ENCODE data around the gene WDR31. TPM values are rescaled to one million over a fixed set of nuclear protein-coding genes. Genes with fewer than 3 reads are reported as not detected.

WDR31 gene
- total and polyA plus RNA-seq, 2 of the 4 experiments (the other 2 are of a cell fraction) = 0.29 to 0.36 TPM

- no TSS peak for BruUV-seq (replicated peaks)
- no peak overlapping the region for H3K56ac ChIP-seq (ENCODE audit: extremely low read depth, insufficient read depth, low read length)
- no peak overlapping the region for H4K91ac ChIP-seq (ENCODE audit: insufficient read depth, low read depth, low read length)
- no peak overlapping the region for H2BK5ac ChIP-seq (ENCODE audit: low read depth, low read length, poor library complexity, severe bottlenecking)
- WGBS, 2 experiments (ENCODE audit: extremely low coverage in 2 of 2, insufficient read length in 1 of 2) = no CpG with 5 or more reads among the region's 2 CpGs
- H3K9me1 ChIP-seq (ENCODE audit: insufficient read depth, low read length) = peaks cover 10% of the 10 kb centered on the region
- intact Hi-C loops (cut with micrococcal nuclease) = no loop called here
- no peak overlapping the region for H2BK15ac ChIP-seq (ENCODE audit: low read depth, low read length)
- no peak for TF ChIP-seq SMC3 (IDR thresholded peaks at IDR 0.05; ENCODE audit: low read depth, low read length)
- TF ChIP-seq, protein P1, sequence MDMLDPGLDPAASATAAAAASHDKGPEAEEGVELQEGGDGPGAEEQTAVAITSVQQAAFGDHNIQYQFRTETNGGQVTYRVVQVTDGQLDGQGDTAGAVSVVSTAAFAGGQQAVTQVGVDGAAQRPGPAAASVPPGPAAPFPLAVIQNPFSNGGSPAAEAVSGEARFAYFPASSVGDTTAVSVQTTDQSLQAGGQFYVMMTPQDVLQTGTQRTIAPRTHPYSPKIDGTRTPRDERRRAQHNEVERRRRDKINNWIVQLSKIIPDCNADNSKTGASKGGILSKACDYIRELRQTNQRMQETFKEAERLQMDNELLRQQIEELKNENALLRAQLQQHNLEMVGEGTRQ (IDR thresholded peaks at IDR 0.05; ENCODE audit: low read depth, low read length) = no peak
- TF ChIP-seq NFE2L2 (IDR thresholded peaks at IDR 0.05; ENCODE audit: low read depth, low read length) = no peak
- no peak for TF ChIP-seq MXI1 (IDR thresholded peaks at IDR 0.05; ENCODE audit: borderline replicate concordance, low read depth, low read length)
- TF ChIP-seq RCOR1 (IDR thresholded peaks at IDR 0.05; ENCODE audit: insufficient replicate concordance, low read length) = no peak
- TF ChIP-seq MAFK (IDR thresholded peaks at IDR 0.05; ENCODE audit: low read depth, low read length) = no peak
- TF ChIP-seq, protein P2, sequence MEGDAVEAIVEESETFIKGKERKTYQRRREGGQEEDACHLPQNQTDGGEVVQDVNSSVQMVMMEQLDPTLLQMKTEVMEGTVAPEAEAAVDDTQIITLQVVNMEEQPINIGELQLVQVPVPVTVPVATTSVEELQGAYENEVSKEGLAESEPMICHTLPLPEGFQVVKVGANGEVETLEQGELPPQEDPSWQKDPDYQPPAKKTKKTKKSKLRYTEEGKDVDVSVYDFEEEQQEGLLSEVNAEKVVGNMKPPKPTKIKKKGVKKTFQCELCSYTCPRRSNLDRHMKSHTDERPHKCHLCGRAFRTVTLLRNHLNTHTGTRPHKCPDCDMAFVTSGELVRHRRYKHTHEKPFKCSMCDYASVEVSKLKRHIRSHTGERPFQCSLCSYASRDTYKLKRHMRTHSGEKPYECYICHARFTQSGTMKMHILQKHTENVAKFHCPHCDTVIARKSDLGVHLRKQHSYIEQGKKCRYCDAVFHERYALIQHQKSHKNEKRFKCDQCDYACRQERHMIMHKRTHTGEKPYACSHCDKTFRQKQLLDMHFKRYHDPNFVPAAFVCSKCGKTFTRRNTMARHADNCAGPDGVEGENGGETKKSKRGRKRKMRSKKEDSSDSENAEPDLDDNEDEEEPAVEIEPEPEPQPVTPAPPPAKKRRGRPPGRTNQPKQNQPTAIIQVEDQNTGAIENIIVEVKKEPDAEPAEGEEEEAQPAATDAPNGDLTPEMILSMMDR (conservative IDR thresholded peaks at IDR 0.05; ENCODE audit: low read depth, low read length) = no peak
- no peak for TF ChIP-seq CEBPB (IDR thresholded peaks at IDR 0.05; ENCODE audit: low read depth, low read length)
- TF ChIP-seq FOS (IDR thresholded peaks at IDR 0.05; ENCODE audit: low read depth, low read length) = no peak
- no peak for TF ChIP-seq POLR2A (IDR thresholded peaks at IDR 0.05; ENCODE audit: low read depth, low read length)
- no peak for TF ChIP-seq CHD1 (IDR thresholded peaks at IDR 0.05; ENCODE audit: low read depth, low read length)
- no peak for TF ChIP-seq MAZ (IDR thresholded peaks at IDR 0.05; ENCODE audit: borderline replicate concordance, low read depth, low read length)
- TF ChIP-seq RAD21 (IDR thresholded peaks at IDR 0.05; ENCODE audit: low read length) = no peak
- TF ChIP-seq ELK1 (IDR thresholded peaks at IDR 0.05; ENCODE audit: borderline replicate concordance, low read depth, low read length) = no peak
- TF ChIP-seq RFX5 (IDR thresholded peaks at IDR 0.05; ENCODE audit: low read depth, low read length) = no peak
- no peak for TF ChIP-seq BHLHE40 (IDR thresholded peaks at IDR 0.05; ENCODE audit: low read depth, low read length)
- in situ Hi-C loops (cut with MboI; ENCODE audit: low sequenced_read_pairs) = no loop called here
- no peak overlapping the region for H3K4me2 ChIP-seq (ENCODE audit: low read depth, low read length)
- no peak overlapping the region for H4K5ac ChIP-seq (ENCODE audit: low read depth, low read length)
- no peak overlapping the region for H2AK9ac ChIP-seq (replicated peaks; ENCODE audit: low read depth, low read length, poor library complexity)
- H3K27ac ChIP-seq (ENCODE audit: insufficient read depth, low read length) = no peak overlapping the region
- H2AK5ac ChIP-seq (ENCODE audit: low read depth, low read length) = no peak overlapping the region
- peaks cover 0 to 4% of the 10 kb centered on the region in 2 experiments; a peak in 1 of 4 replicates for H3K79me1 ChIP-seq (ENCODE audit: low read depth in 1 of 2, low read length in 2 of 2)
- H3K4ac ChIP-seq (ENCODE audit: low read depth, low read length) = no peak overlapping the region
- no peaks in the 10 kb centered on the region for H3K36me3 ChIP-seq (ENCODE audit: control insufficient read depth, insufficient read depth, low read length)
- H3K18ac ChIP-seq (ENCODE audit: low read depth, low read length) = no peak overlapping the region
- no peak overlapping the region for H2BK120ac ChIP-seq (ENCODE audit: low read depth, low read length)
- H4K8ac ChIP-seq (ENCODE audit: low read depth in 2 of 2, low read length in 2 of 2) = no peak overlapping the region
- no peak overlapping the region for H2AFZ ChIP-seq (replicated peaks; ENCODE audit: low read length, poor library complexity)
- H3K9me3 ChIP-seq (ENCODE audit: control insufficient read depth, insufficient read depth, low read length) = no peaks in the 10 kb centered on the region
- ChIA-PET CTCF (no interaction called here), POLR2A (ENCODE audit: unreplicated experiment) (no interaction called here)
- H4K20me1 ChIP-seq (ENCODE audit: insufficient read depth, low read length) = no peaks in the 10 kb centered on the region
- no peak overlapping the region for H3K9ac ChIP-seq (ENCODE audit: low read depth, low read length)
- ATAC-seq (ENCODE audit: low read depth) (no peak), DNase-seq (no peak)
- no peak overlapping the region for H2BK20ac ChIP-seq (ENCODE audit: low read depth, low read length)
- no peak overlapping the region for H3K23ac ChIP-seq (ENCODE audit: low read depth, low read length)
- no peaks in the 10 kb centered on the region for H3K4me1 ChIP-seq (ENCODE audit: control insufficient read depth, insufficient read depth, low read length)
- no peaks in the 10 kb centered on the region for H3K27me3 ChIP-seq (ENCODE audit: control insufficient read depth, insufficient read depth, low read length)
- no peak overlapping the region for H3K4me3 ChIP-seq (ENCODE audit: insufficient read depth, low read depth, low read length)
- no peak overlapping the region for H3K14ac ChIP-seq (replicated peaks; ENCODE audit: low read depth, low read length)
- dilution Hi-C loops (cut with HindIII; ENCODE audit: low sequenced_read_pairs, unreplicated experiment) = no loop called here
Observed at GRCh38 chr9:113337714-113338113, 2.4 kb downstream of the WDR31 start.

Measured in IMR-90 (cell line).